Measurements from ENCODE around the gene FAM117B. TPM values are rescaled to one million over a fixed set of nuclear protein-coding genes. Genes with fewer than 3 reads are reported as not detected.
A peak's percentile ranks its signal among the peaks of the same experiment; 100 is the strongest.

The FAM117B gene
- total RNA-seq, 1 donor from 2014 or later: 28.5 TPM

GRCh38 chr2:202757339-202757738, 122.6 kb downstream of the FAM117B start:
- no peaks in the 10 kb centered on the region for H3K27me3 Mint-ChIP-seq
- H3K36me3 Mint-ChIP-seq (ENCODE audit: insufficient read depth): peaks cover 42% of the 10 kb centered on the region
- no peak for DNase-seq (ENCODE audit: low spot score, unreplicated experiment)
- TF ChIP-seq CTCF (IDR thresholded peaks at IDR 0.05; ENCODE audit: unreplicated experiment): no peak
- H3K4me1 Mint-ChIP-seq (ENCODE audit: low read depth): peaks cover 5% of the 10 kb centered on the region
- peaks cover 5% of the 10 kb centered on the region for H3K9me3 Mint-ChIP-seq (ENCODE audit: low read depth)
- H3K4me3 Mint-ChIP-seq (ENCODE audit: low read depth): no peak overlapping the region
- peak overlapping the region; percentile 62 for H3K27ac Mint-ChIP-seq

GRCh38 chr2:202758128-202758527, 123.4 kb downstream of the FAM117B start:
- Mint-ChIP-seq H3K4me1 (ENCODE audit: low read depth) (peaks cover 5% of the 10 kb centered on the region), H3K27me3 (no peaks in the 10 kb centered on the region), H3K9me3 (ENCODE audit: low read depth) (peaks cover 3% of the 10 kb centered on the region), H3K4me3 (ENCODE audit: low read depth) (no peak overlapping the region), H3K27ac (no peak overlapping the region), H3K36me3 (ENCODE audit: insufficient read depth) (peaks cover 41% of the 10 kb centered on the region)
- TF ChIP-seq CTCF (IDR thresholded peaks at IDR 0.05; ENCODE audit: unreplicated experiment): no peak
- DNase-seq (ENCODE audit: low spot score, unreplicated experiment): no peak

- peaks cover 36% of the 10 kb centered on the region for H3K36me3 Mint-ChIP-seq (ENCODE audit: insufficient read depth)
- no peaks in the 10 kb centered on the region for H3K9me3 Mint-ChIP-seq (ENCODE audit: low read depth)
- no peak overlapping the region for H3K4me3 Mint-ChIP-seq (ENCODE audit: low read depth)
- H3K4me1 Mint-ChIP-seq (ENCODE audit: low read depth): peaks cover 5% of the 10 kb centered on the region
- H3K27ac Mint-ChIP-seq: no peak overlapping the region
- DNase-seq (ENCODE audit: low spot score, unreplicated experiment): no peak
- H3K27me3 Mint-ChIP-seq: no peaks in the 10 kb centered on the region
- no peak for TF ChIP-seq CTCF (IDR thresholded peaks at IDR 0.05; ENCODE audit: unreplicated experiment)
These were observed 123.8 kb downstream of the FAM117B start for GRCh38 chr2:202758604-202759003.

GRCh38 chr2:202760848-202761247, 126.1 kb downstream of the FAM117B start:
- H3K36me3 Mint-ChIP-seq (ENCODE audit: insufficient read depth): peaks cover 35% of the 10 kb centered on the region

GRCh38 chr2:202762556-202762955, 127.8 kb downstream of the FAM117B start:
- TF ChIP-seq CTCF (IDR thresholded peaks at IDR 0.05; ENCODE audit: unreplicated experiment): no peak
- H3K36me3 Mint-ChIP-seq (ENCODE audit: insufficient read depth): peaks cover 31% of the 10 kb centered on the region
- H3K4me1 Mint-ChIP-seq (ENCODE audit: low read depth): no peaks in the 10 kb centered on the region
- no peak overlapping the region for H3K4me3 Mint-ChIP-seq (ENCODE audit: low read depth)
- no peaks in the 10 kb centered on the region for H3K27me3 Mint-ChIP-seq
- no peak for DNase-seq (ENCODE audit: low spot score, unreplicated experiment)
- no peaks in the 10 kb centered on the region for H3K9me3 Mint-ChIP-seq (ENCODE audit: low read depth)
- H3K27ac Mint-ChIP-seq: peak overlapping the region; percentile 54

More at GRCh38 chr2:202760848-202761247, 126.1 kb downstream of the FAM117B start:
- Mint-ChIP-seq H3K27ac (no peak overlapping the region), H3K9me3 (ENCODE audit: low read depth) (no peaks in the 10 kb centered on the region), H3K4me3 (ENCODE audit: low read depth) (no peak overlapping the region), H3K4me1 (ENCODE audit: low read depth) (peaks cover 5% of the 10 kb centered on the region), H3K27me3 (no peaks in the 10 kb centered on the region)
- no peak for TF ChIP-seq CTCF (IDR thresholded peaks at IDR 0.05; ENCODE audit: unreplicated experiment)
- no peak for DNase-seq (ENCODE audit: low spot score, unreplicated experiment)
